HPDE6-E6E7 (cell line): ENCODE data around the gene IL1RAP.

ENCODE experiments used
- DNase-seq: peaks from one replicate; pipeline ENCODE4 v3.0.0; 2011; ENCODE audit warnings: missing footprints; ENCODE audit errors: extremely low spot score

IL1RAP gene

DNA sequence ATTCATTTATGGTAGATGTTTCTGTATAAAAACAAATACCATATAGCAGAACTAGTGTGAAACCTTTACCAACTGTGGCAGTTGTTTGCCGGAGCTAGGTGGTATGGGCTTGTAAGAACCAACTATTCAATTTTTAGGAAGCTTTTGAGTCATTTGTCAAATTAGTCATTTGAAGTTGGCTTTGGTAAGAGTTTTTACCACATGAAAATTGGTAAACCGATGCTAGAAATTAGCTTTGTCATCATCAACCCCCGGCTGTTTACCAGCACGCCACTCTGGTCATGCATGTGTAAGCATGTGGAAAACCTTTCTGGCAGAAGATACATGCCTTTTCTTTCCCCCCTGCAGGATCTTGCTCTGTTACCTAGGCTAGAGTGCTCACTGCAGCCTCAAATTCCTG lies 63.3 kb downstream of the IL1RAP start:
- DNase-seq: no peak

DNA sequence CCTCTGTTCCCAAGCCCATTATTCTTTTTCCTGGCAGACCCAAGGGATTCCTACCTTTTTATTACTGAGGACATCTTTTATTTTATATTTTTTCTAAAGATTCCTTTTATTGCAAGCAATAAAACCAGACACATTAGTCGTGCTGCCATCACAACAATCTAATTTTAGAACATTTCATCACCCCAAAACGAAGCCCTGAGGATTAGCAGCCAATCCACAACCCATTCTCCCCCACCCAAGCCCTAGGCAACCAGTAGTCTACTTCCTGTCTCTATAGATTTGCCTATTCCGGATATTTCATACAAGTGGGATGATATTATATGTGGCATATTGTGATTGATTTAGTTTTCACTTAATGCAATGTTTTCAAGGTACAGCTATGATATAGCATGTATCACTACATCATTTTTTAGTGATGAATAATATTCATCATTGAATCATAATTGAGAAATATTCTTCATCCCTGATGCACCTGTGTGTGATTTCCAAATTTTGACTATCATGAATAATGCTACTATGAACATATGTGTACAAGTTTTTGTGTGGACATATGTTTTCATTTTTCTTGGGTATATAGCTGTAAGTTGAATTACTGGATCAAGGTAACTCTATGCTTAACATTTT lies 65.7 kb downstream of the IL1RAP start:
- DNase-seq: no peak

DNA sequence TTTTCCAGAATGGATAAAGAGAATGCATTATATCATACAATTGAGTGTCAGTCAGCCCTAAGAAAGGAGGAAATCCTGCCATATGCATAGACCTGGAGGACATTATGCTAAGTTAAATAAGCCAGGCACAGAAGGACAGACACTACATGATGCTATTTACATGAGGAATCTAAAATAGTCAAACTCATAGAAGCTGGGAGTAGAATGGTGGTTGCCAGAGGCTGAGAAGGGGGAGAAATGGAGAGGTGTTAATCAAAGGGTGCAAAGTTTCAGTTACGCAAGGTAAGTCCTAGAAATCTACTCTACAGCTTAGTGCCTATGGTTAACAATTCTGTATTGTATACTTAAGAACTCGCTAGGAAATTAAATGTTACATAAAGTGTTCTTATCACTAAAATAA lies 66.5 kb downstream of the IL1RAP start:
- no peak for DNase-seq

DNA sequence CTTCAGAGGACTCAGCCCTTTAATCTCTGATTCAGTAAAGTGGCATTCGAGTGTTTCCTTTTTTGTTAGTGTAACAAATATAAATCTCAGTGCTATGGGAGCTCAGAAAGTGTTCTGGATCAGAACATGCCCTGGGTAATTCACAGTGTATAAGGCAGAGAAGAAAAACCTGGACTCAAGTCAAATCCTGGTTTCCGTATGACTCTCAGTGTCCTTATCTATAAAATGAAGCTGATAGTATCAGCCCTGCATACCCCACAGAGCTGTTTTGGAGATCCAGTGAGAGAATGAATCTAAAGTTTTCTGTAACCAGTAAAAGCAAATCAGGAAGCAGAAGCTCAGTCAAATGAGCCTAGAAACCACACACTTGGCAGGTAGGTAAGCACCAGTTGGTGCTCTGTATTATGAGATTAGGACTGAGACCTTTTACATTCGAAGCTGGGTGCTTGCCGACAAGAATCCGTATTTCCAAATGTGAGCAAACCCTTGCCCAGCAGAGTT lies 67.2 kb downstream of the IL1RAP start:
- no peak for DNase-seq

DNA sequence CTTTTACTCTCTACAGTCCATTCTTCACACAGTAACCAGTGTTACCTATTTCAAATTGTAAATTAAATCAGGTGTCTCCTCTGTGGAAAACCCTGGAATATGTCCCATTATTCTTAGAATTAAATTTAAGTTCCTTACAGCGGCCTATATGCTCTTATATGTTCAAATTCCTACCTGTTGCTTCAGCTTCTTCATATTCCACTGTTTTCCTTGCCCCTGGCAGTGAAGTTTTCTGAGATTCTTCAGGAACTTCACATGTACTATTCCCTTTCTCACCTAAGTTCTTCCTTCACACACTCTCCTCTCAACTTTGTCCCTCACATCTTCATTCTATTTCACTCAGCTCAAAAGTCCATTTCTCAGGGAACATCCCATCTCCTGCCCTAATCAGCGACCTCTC lies 68.8 kb downstream of the IL1RAP start:
- no peak for DNase-seq

DNA sequence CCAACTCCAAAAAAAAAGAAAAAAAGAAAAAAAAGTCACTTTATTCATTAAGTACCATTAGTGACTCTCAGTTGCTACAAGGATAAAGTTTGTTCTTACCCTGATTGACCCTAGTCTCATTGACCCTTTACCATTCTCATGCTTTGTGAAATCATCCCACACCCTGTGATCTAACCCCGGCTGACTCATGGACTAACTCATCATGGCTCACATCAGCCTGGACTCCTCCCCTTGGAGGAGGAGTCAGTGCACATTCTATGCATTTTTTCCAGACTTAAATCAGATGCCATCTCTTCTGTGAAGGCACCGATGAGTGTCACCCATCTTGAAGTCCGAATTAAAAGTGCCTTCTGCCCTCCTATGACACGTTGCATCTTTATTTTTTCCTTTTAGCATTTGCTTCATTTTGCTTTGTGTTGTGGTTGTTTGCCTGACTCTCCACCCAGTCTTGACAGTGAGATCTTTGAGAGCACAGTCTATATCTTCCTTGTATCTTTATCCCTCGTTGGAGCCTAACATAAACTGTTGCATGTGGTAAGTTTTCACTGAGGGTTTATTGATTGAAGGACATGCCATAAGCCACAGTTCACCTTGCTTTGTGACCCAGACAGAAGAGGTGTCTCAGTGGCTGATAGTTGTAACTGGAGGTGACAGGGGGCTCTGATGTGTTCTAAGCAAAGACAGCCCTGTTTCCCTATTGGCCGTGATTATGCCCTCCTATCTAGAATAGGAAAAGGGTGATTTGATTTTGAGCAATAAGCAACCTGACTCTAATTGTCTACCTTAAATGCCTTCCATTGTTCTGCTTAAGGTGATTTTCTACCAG lies 72.1 kb downstream of the IL1RAP start:
- peak; percentile 95 for DNase-seq

DNA sequence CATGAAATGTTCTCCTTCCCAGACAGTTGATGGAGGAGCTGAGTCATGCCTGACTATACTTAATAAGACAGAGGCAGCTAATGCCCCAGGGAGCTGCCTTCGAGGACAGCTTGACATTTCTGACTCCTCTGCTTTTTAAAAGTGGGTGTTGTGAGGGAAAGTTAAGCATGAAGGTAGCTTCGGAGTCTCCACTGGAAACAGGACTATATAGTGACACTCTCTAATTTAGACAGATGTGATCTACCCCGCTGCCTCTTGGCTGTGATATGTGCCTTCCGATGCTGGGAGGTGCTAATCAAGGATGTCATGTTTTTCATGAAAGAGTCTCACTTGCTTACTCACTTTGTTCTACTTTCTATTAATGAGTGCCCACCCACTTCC lies 72.7 kb downstream of the IL1RAP start:
- peak; percentile 71 for DNase-seq

DNA sequence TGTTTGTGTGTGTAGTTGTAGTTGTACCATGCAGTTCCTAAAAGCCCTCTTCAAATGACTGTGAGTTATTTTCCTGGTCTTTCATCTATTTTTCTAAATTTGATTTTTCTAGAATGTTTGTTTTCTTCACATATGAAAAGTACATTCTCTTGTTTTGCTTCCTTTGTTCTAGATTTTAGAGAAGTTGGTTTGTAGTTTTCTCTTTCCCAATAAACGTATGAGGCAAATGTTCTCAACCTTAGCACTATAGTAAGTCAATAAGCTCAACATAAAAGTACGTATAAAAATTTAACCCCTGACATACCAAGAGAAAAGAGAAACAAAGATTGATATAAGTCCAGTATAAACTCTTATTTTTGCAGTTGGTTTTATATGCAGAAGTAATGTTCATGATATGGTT lies 74.7 kb downstream of the IL1RAP start:
- DNase-seq: no peak

DNA sequence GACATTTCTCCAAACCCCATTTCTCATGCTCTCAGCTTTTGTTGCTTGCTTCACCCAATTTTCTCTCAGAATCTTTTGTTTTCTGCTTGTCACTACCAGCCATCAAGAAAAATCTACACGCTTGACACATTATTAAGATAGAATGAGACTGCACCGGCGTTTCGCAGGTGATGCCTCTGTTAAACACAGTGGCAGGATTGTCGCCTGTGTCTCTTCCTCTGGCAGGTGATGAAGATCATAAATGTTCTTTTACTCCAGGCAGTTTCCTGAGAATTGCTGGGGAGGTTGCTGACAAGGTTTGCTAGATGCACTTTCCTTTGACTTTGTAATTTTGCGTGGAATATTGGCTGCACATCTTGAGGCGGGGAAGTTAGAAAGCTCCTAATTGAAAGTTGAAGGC lies 75.4 kb downstream of the IL1RAP start:
- DNase-seq: no peak

DNA sequence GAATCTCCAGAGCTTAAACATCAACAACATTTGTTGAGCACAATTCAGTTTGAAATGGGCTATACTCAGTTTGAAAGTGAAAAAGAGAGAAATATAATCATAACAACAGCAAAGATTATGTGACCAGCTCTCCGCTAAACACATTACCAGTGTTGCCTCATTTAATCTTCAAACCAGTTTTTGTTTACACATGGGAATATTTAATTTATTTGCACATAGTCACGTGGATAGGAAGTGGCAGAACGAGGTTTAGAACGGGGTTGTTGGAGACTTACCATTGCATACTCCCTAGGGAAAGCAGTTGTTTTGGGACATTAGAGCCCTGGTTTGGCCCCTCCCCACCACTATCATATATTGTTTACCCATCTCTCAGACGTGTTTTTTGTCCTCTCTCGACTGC lies 77.2 kb downstream of the IL1RAP start:
- DNase-seq: no peak

DNA sequence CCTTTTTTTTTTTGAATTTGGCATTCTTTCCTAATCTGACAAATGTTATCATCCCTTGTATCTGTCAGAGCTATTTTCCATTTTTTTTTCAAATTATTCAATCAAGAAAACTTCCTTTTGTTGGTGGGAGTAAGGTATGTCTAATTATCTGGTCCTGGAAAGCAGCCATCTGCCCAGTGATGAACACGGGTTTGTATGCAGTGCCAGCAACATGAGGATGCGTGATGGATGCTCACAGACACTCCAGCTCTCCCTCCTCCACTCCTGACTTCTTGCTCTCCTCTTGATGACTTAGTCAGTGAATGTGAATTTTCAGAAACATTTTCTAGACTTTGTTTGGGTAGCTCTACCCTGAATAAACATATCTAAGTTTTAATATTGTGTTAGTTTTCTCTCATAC lies 79.2 kb downstream of the IL1RAP start:
- no peak for DNase-seq

DNA sequence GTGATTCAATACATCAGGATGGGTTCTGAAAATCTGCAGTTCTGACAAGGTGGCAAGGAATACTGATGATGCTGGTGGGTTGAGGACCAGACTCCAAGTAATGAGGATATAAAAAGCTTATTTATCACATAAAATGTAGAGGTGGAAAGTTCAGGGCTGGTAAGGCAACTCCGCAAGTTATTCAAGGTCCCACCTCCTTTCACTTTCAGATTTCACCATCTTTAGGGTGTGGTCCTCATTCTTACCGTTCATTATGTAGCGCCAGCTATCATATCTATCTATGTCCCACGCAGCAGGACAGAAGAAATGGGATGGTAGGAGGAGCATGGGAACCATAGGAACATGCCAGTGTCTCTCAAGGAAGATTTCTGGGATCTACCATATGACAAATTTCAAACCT lies 80.3 kb downstream of the IL1RAP start:
- no peak for DNase-seq

DNA sequence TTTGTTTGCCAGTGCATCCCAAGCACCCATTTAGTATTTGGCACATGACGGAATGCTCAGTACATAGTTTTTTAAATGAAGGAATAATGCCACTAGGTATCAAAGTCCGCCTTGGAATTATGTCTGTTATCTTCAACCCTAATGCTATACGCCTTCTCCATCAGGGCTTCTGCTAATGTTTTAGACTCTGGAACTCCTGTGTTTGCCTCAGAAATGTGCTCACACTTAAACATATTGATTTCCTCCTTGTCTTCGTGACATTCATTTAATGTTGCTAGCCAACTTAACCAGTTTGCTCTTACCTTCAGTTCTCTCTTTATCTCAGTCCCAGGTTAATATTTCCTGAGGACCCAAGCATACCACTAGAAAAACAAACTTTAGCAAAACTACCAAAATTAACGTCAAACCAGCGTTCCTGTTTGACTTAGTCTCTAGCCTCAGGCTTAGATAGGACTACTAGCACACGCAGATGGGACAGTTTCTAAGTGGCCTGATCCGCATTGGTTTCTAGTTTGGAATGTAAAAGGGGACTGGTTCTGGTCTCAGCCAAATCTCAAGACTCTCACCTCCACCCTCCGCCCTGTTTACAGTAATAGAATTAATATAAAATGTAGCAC lies 81.4 kb downstream of the IL1RAP start:
- DNase-seq: no peak

DNA sequence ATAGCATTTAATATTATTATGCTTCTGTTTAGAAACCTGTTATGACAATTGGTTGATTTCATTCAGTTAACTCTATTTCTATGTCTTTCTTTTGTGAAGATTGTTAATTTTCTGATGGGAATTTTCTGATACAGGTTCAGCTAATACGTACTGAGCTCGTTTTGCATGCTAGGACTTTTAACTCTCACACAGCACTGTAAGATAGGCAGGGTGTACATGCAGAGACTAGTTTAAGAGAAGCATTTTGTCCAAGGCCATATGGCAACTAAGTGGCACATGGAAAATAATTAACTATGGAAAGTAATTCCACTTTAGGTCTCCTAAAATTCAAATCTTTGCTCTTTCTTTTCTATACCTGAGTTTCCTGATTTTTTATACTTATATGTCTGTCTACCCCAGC lies 81.9 kb downstream of the IL1RAP start:
- no peak for DNase-seq

DNA sequence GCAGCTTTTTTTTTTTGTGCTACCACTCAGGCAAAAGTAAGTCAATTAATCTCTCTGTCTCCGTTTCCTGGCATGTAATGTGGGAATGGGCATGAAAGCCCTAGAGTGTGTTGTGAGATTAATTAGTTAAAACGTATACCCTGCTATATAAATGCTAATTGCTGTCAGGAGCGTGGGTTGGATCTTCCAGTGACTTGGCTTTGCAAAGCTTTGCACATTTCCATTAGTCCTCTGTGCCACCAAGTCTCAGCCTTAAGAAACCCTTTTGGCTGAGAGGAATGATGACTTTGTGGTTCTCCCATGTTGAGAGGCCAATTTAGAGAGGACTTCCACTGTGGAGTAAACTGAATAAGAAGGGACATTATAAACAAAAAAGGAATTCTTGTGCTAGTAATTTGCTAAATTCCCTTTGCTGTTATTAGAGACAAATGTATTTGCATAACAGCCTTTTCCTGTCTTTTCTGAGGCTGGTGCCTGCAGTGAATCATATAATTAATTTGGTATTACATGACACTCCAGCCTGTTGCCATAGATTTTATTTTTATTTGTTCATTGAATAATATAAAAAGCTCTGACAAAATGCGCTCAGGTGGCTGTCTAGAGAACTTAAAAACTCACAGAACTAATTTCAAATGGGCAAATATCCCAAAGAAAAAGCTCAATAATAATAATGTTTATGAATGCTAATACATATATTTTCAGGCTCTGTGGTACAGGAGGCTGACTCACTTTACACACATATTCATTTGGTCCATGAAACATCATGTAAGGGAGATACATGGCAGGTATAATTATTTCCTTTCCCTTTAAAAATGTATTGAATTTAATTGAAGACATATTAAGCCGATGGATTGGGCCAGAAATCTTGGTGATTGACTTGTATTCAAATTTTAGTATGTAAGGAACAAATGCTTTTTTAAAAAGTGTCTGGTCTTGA lies 82.7 kb downstream of the IL1RAP start:
- DNase-seq: no peak

DNA sequence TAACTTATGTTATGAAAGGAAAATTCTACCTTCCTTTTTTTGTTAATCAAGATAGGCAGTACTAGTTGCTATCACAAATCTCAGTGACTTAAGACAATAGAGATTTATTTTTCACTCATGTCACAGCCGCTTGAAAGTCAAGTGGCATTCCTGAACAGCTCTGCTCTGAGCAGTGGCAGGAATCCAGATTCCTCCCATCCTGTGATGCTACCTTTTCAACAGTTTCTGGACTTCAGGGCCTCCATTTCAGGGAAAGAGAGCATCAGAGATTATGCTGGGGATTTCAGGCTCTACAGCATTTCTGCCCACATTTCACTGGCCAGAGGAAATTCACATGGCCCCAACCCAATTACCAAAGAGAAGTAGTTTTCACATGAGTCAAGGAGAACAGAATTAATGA lies 83.4 kb downstream of the IL1RAP start:
- DNase-seq: no peak

DNA sequence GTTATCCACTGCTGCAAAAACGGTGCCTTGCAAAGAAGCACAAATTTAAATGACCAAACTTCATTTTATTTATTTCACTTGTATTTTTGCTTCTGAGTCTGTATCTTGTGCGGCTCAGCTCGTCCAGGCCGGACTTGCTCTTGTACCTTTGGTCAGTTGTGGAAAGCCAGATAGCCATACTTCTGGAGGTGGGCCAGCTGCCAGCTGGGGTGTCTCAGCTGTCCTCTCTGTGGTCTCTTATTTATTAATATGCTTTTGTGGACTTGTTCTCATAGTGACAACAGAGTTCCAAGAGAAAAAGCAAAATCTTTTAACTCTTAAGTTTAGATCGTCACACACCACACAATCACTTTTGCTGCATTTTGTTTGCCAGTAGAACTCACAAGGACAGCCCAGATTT lies 87.7 kb downstream of the IL1RAP start:
- no peak for DNase-seq

DNA sequence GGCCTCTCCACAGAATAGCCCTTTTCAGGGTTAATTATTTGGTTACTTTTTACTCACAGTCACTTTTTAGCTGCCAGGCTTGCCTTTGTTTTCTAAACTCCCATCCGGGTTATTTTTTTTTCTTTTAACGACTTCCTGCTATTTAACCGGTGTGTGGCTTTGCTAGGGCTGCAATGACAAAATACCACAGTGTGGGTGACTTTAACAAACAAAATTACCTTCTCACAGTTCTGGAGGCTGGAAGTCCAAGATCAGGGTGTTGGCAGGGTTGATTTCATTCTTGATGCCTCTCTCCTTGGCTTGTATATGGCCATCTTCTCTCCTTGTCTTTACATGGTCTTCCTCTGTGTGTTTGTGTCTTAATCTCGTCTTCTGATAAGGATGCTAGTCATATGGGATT lies 91.5 kb downstream of the IL1RAP start:
- no peak for DNase-seq

DNA sequence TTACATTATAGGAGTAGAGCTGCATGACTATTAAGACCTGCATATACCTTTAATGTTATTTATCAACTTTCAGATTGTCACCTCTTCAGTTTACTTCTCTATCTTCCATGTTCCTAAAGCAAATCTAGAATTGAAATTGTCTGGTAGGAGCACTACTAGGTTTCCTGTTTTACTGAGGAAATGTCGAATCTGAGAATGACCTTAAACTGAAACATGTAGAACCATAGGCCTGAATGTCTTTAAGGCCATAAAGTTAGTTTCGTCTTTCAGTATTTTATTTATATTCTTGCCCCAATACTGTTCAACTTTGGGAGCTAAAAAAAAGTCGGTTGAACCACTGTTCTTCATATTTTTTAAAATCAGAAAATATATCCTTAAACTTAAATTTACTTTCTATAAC lies 92.7 kb downstream of the IL1RAP start:
- DNase-seq: no peak

DNA sequence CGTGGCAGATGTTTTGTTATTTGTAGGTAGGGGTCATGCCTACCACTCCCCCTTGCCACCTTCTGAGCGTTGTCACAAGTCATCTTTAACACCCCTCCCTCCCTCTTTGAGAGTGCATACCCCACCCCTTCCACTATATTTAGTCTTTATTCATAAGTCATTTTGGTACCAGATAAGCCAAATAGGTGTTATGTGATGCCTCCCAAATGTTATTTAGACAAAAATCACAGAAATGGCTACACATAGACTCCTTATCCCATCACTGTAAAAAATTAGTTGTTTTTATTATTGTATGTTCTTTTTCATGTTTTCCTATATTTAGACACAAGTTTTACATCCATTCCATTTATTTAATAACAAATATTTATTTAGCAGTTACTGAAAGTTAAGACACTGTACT lies 93.1 kb downstream of the IL1RAP start:
- no peak for DNase-seq

DNA sequence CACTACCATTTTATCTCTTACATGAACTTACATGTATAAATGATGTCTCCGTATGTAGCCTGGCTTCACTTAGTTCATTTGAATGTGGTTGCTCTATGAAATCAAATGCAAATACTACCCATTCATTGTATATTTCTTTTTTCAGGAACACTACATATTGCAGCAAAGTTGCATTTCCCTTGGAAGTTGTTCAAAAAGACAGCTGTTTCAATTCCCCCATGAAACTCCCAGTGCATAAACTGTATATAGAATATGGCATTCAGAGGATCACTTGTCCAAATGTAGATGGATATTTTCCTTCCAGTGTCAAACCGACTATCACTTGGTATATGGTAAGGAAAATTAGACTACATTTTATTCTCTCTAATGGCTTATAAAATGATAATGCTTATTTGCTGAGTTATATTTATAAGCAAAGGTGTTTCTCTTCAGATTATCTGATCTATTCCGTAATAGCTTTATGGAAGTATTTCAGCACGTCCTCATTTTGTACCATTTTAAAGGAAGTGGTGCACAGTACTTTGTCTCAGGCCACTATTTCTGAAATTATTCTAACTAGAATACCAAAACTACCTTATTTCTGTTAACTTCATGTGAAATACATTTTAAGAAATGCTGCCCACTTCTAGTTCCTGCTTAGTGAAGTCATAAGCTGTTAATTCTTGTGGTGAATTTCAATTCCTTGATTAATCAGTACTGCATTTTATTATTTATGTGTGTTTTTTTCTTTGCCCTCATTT lies 95.1 kb downstream of the IL1RAP start:
- no peak for DNase-seq
